HepG2 (cell line): ENCODE results near the gene AHCYL1. TPM values are rescaled to one million over a fixed set of nuclear protein-coding genes. Genes with fewer than 3 reads are reported as not detected.

ENCODE experiments used
- DMTF1 ChIP-seq: sonication (generic); formaldehyde crosslinking; IDR thresholded peaks from 2 replicates; pipeline ENCODE4 v1.4.0; 2020; ENCODE audit warnings: mild to moderate bottlenecking, missing genetic modification reagents
- HMGXB4 ChIP-seq, 2 experiments: sonication (generic) in 1 of 2; formaldehyde crosslinking in 1 of 2; IDR thresholded peaks; 2 replicates each; pipeline versions ENCODE4 v1.4.0 to v1.6.1; 2018 to 2020; ENCODE audit warnings: missing genetic modification reagents in 2 of 2, borderline replicate concordance in 1 of 2, low read depth in 1 of 2, mild to moderate bottlenecking in 1 of 2, missing biosample characterization in 1 of 2
- MEF2D ChIP-seq: sonication (generic); formaldehyde crosslinking; IDR thresholded peaks from 2 replicates; pipeline ENCODE4 v1.5.1; 2020; ENCODE audit warnings: mild to moderate bottlenecking, missing genetic modification reagents
- MYPOP ChIP-seq: sonication (generic); formaldehyde crosslinking; IDR thresholded peaks from 2 replicates; pipeline ENCODE4 v1.8.1; 2023; ENCODE audit warnings: mild to moderate bottlenecking, moderate library complexity, missing genetic modification reagents
- NCOA5 ChIP-seq: sonication (generic); formaldehyde crosslinking; IDR thresholded peaks from 2 replicates; pipeline ENCODE4 v1.4.0; 2020; ENCODE audit warnings: missing genetic modification reagents
- NFRKB ChIP-seq: fragments of 450-650 bp; IDR thresholded peaks from 2 replicates; pipeline ENCODE4 v1.6.1; 2017
- PHF20 ChIP-seq: sonication (generic); formaldehyde crosslinking; IDR thresholded peaks from 2 replicates; pipeline ENCODE4 v1.5.0; 2020; ENCODE audit warnings: mild to moderate bottlenecking, missing genetic modification reagents
- PRDM10 ChIP-seq: sonication (generic); formaldehyde crosslinking; IDR thresholded peaks from 2 replicates; pipeline ENCODE4 v1.4.0; 2020; ENCODE audit warnings: low read depth, missing genetic modification reagents
- SRF ChIP-seq: IDR thresholded peaks from 2 replicates; pipeline ENCODE4 v1.6.1; 2011; ENCODE audit warnings: mild to moderate bottlenecking, low read depth, low read length, moderate library complexity
- STAG1 ChIP-seq: sonication (generic); formaldehyde crosslinking; IDR thresholded peaks from 2 replicates; pipeline ENCODE4 v1.4.0; 2020; ENCODE audit warnings: missing genetic modification reagents
- THRA ChIP-seq: sonication (generic); formaldehyde crosslinking; IDR thresholded peaks from 2 replicates; pipeline ENCODE4 v1.4.0; 2020; ENCODE audit warnings: missing genetic modification reagents, borderline replicate concordance
- ZNF292 ChIP-seq: sonication (generic); formaldehyde crosslinking; IDR thresholded peaks from 2 replicates; pipeline ENCODE4 v1.8.1; 2022; ENCODE audit warnings: mild to moderate bottlenecking, low read depth, missing genetic modification reagents, borderline replicate concordance
- ZNF781 ChIP-seq: sonication (generic); formaldehyde crosslinking; IDR thresholded peaks from 2 replicates; pipeline ENCODE4 v1.5.1; 2020; ENCODE audit warnings: borderline replicate concordance, mild to moderate bottlenecking, missing genetic modification reagents; ENCODE audit errors: not compliant biosample characterization
- ZUFSP ChIP-seq: sonication (generic); formaldehyde crosslinking; IDR thresholded peaks from 2 replicates; pipeline ENCODE4 v1.9.0; 2021; ENCODE audit warnings: missing genetic modification reagents, mild to moderate bottlenecking, borderline replicate concordance
- polyA plus RNA-seq, 8 experiments: library from polyadenylated mRNA; depleted of rRNA in 3 of 8; stranded (reverse) in 7 of 8; unstranded in 1 of 8; fragments of >200 nt; fragmentation: Illumina TruSeq in 4 of 8; extraction: Trizol in 4 of 8; gene quantifications; 2 replicates each; pipeline versions ENCODE4 v1.2.1 to v1.2.3, GENCODE V29; 2011 to 2016; ENCODE audit warnings: low read depth in 4 of 8, missing spikeins in 1 of 8, mixed read lengths in 1 of 8; ENCODE audit not compliant: insufficient read depth in 1 of 8
- total RNA-seq, 5 experiments: library from RNA; depleted of rRNA; stranded (reverse); fragments of >200 nt; fragmentation: Illumina TruSeq; extraction: Trizol; gene quantifications; 2 replicates each; pipeline ENCODE4 v1.2.3, GENCODE V29; 2016; ENCODE audit warnings: low read depth in 1 of 5

AHCYL1 gene
- total and polyA plus RNA-seq, 2 of the 13 experiments (the other 11 are each of a cell fraction or from before 2014, with no cell fraction given): 40.9 to 76.3 TPM

- TF ChIP-seq ZUFSP (CRISPR knock-in tag) (no peak), NFRKB (no peak), SRF (no peak), THRA (peak; percentile 77), DMTF1 (peak; percentile 27; the same call in 1 of the 2 replicates), STAG1 (peak; percentile 100), ZNF292 (CRISPR knock-in tag) (peak; percentile 79), ZNF781 (no peak), PRDM10 (CRISPR knock-in tag) (peak; percentile 72; the same call in 1 of the 2 replicates), MYPOP (CRISPR knock-in tag) (peak; percentile 65), NCOA5 (CRISPR knock-in tag) (no peak), MEF2D (CRISPR knock-in tag) (0 out of 2 replicates have a peak, but pooled peaks have one; percentile 65), HMGXB4 (CRISPR knock-in tag; IDR thresholded peaks at IDR 0.05; ENCODE audit: borderline replicate concordance in 1 of 2, low read depth in 1 of 2) (peak; percentile 93 to 95), PHF20 (peak; percentile 73)
These were observed at the start of gene AHCYL1 (continued) for GRCh38 chr1:109984456-109985246.
